Measurements from ENCODE around the gene UROS.

Gene UROS

DNA sequence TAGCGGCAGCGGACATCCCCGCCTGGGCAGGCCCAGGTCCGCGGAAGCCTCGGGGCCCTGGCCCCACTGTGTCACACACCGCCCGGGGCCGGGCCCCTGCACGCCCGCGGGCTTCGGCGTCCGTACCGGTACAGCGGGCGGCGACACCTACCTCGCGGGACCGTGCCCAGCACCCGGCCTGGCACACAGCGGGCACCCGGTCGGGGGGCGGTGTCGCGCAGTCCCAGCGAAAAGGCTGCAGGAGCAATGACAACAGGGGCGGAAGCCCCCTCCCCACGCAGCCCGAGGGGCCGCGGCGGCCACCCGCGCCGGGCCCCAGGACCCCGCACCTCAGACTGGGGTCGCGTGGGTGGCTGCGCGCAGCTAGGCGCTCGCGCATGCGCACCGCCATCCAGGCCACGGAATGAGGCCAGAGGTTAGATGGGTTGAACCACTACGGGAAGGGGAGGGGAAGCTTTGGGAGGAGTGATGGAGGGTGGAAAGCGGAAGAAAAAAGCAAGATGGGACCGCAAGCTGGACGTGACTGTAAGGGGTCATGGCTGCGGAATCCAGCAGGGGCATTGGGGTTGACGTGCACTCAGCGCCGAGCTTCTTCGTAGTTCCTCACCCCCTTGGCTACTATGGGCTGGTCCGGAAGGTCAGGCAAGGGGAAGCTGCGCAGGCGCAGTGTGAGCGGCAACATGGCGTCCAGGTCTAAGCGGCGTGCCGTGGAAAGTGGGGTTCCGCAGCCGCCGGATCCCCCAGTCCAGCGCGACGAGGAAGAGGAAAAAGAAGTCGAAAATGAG lies at the start of gene UROS, which contains the start of gene BCCIP:
Gene UROS, minus strand, starts transcription at position 381 of the 785 bp plus-strand sequence. CDS start 6,759 bp downstream, outside the sequence.
Gene BCCIP, plus strand, starts transcription at position 669 of the 785 bp plus-strand sequence. Its CDS starts 12 bp downstream, at position 681.
- peak; percentile 90 for DNase-seq

DNA sequence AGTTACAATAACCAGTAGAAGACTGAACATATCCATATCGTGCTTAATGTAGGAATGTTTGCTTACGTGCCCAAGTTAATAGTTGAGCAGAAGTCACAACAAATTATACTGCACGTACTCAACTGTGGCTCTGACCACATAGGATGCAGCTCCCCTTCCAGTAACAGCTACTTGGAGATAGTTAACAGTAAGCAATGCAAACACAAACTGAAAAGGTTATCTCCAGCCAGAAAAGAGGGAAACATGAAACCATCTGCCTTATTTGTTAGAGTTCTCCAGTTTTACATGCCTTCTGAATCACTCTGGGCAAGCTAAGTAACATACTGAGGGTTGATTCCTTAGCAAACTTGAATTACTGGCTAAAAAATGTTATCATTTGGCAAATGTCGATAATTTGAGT lies 48.3 kb upstream of the UROS start:
- DNase-seq = no peak

DNA sequence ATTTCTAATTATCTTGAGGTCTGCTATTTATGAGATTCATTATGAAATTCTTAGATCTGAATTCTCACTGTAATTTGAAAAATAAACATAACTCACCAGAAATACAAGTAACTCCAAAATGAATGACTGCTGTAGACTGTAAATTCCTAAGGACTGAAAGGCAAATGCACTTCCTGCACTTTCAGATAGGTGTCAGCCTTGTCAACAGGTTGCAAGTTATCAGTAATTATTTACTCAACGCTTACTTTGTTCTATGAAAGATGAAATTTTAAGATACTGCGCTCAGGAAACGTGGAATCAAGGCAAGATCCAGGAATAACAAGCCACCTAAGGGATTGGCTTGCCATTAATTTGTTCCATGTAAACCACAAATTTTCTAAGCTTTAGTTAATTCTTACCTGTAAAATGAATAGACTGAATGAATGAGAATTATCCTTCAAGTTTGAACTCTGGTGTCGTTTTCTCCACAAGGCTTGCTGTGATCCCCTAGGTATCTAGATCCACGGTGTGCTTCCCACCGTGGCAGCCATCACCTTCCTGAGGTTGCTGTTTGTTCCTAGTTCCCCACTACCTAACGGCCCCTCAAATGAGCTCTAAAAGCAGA lies 45.4 kb upstream of the UROS start:
- no peak for DNase-seq

DNA sequence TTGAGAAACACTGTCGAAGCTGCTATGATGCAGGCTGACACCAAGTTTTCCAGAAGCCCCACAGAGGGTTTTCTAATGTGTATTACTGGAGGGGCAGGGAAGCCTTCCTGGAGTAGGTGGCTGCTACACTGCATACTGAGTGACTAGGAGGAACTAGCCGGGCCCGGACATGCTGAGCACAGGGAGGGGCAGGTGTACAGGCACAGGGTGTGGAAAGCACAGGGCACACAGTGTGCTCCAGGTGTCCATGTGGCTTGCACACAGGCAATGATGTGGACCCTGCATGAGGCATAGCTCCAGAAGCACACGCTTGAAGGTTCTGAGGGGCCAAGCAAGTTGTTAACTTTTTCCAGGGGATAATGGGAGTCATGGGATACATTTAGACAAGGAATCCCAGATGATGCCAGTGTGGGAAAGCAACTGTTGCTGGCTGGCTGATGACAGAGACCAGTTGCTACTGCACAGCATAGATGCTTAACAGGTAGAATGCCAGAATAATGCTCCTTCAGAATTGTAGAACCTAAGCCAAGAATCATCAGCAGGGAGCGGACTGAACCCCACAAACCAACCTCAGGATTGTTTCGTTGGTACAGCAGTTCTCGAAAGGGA lies 43.5 kb upstream of the UROS start:
- DNase-seq = no peak

DNA sequence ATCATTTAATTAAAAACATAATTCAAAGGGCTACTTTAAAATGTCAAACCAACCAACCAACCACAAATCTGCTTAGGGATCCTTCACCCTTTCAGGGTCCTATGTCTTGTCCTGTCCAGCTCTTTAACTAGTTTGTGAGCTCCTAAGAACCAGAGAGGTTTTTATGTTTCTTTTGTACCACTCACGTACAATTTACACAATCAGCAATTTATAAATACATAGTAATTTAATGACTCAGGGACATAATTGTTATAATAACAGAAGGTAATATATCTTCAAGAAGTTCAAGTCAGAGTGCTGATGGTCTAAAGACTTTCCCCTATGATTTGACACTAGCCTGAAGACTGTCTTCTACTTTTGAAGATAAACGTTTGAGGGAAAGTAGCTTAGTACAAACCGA lies 42.1 kb upstream of the UROS start:
- DNase-seq = no peak

DNA sequence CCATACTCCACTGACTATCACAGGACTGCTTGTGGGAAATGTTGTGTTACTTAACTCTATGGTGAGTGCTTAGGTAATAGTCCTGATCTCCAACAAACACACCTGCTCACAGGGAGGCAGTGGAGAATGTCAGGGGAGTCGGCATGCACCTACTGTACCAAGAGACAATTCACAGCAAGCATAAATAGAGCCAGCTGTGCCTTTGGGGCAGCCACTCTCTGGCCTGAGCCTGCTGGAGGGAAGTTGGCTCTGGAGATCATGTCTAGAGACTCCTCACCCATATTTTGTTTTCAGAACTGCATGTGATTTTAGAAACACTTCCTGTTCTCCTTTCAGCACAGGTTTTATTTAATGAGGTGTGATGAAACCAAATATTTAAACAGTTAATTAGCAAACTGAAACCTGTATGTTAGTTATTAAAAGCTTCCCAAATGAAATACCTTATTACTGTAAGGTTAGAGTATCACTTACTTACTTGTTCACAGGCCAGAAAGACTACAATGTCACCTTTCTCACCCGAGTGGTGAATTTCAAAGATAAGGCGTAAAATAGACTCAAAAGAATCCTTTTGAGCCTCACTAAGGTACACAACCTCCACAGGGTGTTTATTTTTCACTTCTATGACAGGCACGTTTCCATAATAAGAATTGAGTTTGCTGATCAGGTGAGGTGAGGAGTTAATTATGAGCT lies 36.2 kb upstream of the UROS start:
- DNase-seq = no peak

DNA sequence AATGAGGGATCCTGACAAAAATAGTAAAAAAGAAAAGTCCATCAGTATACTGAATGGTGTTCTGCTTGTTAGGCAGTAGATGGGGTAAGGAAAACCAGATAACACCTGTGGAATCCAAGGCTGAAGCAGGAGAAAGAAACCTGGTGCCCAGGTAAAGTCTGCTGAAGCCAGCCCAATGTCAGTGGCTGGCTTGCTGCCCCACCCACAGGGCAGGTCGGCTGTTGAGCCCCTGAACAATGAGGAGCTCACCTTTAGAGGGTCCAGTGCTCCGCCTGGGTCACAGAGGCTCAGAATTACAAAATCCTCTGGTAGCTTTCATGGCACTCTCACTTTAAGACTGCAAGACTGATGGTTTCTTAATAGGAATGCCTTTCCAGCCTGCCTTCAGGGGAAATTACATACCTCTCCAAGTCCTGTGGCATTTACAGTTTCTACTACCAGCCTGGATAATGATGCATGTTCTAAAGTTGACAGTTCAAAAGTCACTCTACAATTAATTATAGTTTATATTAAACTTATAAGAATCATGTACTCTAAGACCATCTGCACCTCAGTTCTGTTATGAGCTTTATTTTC lies 34.2 kb upstream of the UROS start:
- no peak for DNase-seq

DNA sequence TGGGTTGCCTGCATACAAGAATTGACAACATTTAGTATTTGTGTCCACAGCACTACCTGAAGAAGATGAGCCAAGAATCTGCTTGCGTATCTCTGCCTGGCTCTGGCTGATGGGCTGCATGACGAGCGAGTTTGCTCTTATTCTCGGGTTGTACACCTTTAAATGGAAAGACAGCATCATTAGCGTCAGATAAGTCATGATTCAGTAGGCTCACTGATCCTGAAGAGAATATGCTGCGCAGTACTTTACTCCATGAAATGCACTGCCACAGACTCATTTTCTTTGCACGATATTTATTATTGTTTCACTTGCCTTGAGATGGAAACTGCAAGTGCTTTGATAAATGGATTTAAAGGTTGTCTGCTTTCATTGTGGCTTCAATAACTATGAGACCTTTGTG lies 29.4 kb upstream of the UROS start:
- no peak for DNase-seq

DNA sequence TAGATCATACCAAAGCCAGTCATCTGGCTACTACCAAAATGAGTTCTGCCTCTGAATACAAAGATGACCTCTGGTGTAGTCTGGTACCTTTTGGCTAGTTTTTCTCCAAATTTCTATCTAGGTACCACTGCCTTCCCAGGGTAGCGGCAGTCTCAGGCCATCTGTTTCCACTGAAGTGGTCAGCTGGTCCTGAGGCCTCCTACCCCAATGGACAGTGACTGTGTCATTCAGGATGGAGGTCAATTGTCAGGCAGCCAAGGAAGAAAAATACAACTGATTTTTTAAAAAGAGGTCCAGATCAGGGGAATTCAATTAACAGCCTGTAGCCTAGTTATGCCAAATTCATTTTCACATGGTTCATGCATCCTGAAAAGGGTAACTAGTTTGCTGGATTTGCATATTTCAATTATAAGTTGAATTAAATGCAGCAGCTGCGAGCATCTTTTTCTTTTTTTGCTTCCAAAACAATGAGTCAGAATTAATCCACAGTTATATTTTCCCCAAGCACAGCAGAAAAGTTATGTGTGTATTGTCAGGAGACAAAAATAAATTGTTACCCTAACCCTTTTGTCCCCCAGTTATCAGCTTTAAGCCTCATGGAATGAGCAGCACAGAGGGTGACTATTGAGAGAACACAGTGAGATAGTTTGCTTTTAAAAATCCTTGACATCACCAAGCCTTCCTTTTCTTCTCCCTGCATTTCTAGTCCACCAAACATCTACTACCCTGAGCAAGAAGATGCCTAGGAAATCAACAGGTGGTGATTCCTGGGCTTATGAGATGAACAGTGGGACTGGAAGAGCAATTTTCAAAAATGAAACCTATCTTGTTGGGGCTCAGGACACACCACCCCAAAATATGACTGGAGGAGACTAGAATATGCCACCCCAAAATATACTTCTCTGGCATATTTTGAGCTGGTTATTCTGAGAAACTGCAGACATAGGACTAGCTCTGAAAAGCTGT lies 28.0 kb upstream of the UROS start:
- no peak for DNase-seq

DNA sequence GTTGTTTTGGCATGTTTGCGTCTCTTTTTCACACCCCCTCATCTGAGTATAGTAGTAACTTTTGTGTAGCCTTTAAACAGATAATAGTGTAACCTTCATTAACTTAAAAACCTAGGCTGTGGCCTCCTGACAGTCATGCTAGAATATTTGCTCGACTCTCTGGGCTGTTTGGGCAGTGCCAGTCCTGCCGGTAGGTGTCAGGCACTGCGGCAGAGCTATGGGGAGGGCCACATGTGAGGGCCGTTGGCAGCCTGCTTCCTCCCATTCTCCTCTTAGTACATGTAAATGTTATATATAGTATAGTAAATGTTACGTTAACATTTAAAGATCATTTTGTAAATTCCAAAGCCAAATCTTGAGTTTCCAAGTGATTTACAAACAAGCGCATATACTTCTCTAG lies 26.4 kb upstream of the UROS start:
- no peak for DNase-seq

DNA sequence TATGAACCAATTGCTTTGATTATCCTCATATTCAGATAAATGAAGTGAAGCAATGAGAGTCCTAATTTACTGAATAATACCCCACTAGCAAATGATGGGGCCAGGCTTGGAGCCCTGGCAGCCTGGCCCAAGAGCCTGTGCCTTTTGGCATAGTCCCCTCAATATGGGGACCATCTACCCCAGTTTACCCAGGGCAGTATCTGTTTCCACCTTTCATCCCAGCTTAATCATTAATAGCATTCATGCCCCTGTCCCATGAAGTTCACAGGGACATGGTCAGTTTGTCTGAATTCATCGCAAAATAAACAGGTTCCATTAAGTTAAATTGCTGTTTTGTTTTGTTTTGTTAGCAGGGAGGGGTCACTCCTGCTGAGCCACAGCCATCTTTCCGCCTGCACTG lies 25.8 kb upstream of the UROS start:
- DNase-seq = no peak

DNA sequence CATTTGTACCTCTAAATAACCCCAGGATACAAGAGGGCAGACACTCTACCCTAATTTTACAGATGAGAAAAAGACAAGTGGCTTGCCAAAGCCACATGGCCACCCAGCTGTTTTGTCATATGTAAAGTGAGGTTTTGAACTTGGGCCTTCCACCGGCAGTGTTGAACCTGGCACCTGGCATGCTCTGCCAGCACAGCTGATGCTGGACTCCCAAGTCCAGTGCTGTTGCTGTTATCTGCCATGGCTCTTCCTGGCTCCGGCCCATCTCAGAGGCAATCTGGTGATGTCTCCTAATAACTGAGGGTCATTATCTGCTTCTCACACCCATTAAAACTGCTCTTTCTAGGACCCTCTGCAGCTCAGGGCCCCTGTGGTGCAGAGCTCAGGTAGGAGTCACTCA lies 25.3 kb upstream of the UROS start:
- DNase-seq = no peak

DNA sequence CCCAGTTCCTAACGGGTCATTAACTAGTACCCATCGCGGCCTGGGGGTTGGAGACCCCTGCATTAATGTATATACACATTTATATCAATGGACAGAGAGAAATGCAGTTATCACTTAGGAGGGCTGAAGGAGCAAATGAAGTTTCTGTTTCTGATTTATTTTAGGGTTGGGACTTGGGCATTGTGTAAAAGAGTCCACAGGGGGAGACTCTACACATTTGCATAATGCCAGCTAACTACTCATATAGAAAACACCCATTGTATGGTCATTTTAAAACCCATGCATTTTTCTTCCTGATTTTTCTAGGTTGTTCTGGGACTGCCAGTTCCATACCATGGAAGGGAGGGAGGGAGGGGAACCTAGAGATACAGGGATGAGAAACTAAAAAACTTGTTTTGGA lies 23.8 kb upstream of the UROS start:
- no peak for DNase-seq

DNA sequence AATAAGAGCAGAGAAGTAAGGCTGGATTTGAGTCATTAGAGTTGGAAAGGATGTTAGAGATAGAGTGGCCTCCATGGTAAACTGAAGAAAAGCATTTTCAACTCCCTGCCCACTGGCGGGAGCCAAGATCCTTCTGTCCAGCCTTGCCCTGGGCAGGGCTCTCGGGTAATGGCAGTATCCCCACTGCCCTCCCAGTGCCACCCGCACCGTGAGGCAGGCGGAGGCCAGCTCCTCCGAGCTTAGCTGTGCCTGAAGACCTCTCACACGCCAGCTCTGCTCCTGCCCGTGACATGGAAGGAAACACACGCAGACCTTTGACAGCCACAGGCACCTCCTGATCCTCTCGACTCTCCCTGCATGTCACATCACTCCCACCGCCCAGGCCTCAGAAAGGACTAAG lies 22.6 kb upstream of the UROS start:
- no peak for DNase-seq

DNA sequence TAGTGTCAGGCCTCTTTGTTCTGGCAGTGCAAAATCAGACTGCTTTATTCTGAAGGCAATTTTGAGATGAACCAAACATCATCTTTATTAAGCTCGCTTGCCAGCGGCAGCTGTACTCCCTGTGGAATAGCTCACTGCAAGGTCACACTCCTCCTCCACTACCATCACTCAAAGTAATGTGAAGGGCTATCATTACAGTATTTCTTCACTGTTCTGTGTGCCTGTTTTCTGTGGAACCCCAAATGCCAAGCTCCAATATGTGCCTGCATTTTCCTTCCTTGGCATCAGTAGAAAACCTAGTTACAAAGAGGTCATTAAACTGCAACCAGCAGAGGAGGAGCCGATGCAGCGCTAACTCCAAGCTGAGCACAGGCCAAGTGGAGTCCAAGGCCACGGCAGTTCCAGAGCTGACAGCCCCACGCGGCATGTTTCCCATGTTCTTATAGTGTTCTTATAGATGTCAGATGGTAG lies 21.7 kb upstream of the UROS start:
- no peak for DNase-seq

DNA sequence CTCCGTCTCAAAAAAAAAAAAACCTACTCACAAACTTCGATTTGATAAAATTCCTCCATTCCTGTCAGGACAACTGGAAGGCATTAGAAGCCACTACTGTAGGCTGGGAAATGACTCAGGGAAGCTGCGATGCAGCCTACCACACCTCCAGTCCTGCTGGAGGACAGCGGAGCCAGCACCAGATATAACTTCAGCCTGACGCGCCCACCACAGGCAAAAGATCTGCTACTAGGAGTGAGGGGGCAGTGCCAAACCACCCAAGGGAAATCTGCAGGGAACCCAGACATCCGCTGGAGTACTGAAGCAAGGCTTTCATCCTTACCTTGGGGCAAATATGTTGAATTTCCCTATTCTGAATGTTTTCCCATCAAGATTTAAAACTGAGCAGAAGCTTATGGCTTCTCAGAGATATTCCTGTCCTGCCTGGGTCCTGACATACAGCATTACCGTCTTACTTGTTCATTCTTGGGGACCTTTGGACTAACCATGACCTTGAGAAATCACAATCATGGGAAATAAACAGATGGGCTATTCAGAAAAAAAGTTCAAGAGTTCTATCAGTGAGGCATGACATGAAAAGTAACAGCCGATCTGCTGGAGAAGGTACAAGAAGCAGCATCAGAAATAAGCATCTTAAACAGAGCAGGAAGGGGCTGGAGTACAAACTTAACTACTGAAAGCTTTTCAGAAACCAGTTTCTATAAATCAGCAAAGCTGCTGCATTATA lies 20.7 kb upstream of the UROS start:
- DNase-seq = no peak

DNA sequence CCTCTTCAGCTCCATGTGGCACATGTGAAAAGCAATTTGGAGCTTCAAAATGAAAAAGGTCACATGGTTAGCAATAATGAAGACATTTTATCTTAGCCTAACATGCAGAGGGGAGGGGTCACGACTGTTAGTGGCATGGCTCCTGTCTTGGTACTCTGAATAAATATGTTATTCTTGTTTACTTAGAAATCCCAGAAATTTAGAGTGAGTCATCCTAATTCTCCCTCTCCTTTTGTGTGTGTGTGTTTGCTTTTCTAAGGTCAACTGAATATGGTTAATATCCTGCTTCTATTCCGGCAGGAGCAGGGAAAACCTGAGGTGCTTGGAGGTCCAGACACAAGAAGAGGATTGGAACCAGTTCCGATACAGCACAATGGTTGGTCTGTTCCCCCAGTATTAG lies 17.9 kb upstream of the UROS start:
- no peak for DNase-seq

DNA sequence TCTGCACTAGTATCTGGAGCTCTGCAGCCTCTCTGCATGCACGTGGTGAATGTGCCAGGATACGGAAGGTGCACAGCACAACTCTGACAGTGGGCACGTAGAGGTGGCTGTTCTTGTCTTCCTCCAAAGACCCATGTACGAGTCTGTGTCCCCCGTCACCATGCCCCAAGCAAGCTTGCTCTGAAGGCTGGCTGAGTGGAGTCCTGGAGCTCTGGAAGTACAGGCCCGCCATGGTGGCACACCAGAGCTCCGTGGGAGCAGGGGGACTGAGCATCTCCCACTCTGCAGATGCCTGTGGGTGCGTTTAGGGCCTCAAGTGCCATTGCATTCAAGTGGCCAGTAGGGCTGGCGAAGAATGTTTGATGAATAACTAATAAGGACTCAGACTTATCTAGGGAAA lies 17.3 kb upstream of the UROS start:
- no peak for DNase-seq

DNA sequence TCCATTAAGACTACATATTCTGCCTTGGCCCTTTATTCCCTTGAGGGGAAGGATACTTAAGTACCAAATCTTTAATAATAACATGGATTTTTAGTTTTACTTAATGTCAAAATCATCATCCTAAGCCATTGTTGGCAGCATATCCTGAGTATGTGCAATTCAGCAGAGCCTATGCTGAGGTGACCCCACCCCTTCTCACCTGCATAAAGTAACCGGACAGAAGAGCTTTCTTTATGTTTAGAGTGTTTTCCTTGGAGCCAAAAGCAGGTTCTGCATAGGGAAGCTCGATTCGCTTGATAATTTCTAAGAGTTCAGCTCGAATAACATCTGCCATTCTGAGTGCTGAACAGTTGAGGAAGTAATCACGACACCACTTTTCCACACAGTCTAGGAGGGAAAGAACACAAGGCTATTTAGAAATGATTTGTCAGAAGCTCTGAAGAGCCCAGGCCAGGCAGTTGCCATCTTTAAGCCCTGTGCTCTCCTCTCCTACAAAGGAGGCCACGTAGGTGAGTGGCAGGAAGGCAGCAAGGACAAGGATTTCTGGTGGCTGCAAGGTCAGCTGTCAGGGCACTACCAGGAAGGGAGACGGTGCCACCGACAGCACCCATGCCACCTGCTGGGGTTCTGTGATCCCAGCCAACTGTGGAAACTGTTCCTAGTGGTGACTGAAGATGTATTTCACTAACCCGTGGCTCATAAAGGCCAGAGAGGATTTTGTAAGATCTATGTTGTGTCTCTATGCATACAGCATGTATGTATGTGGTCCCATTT lies 15.9 kb upstream of the UROS start:
- no peak for DNase-seq

DNA sequence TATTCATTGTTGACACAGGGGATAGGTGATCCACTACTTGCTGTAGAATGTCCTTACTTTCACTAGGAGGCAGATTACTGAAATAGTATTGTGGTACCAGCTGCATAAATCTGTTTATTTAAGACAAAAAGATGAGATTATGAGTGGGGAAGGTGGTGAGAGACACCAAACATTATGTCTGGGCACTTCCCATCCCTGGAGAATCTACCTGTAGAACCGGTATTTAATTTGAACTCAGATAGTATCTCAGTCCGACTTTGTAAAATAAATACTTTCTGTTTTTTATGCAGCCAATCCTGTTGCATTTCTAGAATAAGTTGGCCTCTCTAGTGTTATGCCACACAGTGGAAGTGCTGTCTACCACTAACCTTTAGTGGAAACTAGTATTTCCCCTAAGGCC lies 13.7 kb upstream of the UROS start:
- no peak for DNase-seq
